Neuronal stem cell (in vitro differentiated cells): ENCODE measurements around the gene OR52L1.
"Not testable (repeated sequence)": the region's sequence is repeated elsewhere in the genome, so short reads cannot be mapped to it uniquely, and the experiment has no call there.

Experiments used
- DNase-seq: peaks from one replicate; pipeline ENCODE4 v3.0.0-alpha.2; 2013; ENCODE audit warnings: low spot score
- H2AFZ ChIP-seq: one replicate; pipeline ENCODE4 v1.6.1; 2013; ENCODE audit warnings: mild to moderate bottlenecking, low read length, inconsistent platforms
- H2AK5ac ChIP-seq: 2 replicates; pipeline ENCODE4 v1.6.1; 2013; ENCODE audit warnings: low read depth, mild to moderate bottlenecking, inconsistent platforms, low read length, moderate library complexity, mixed read lengths
- H2BK120ac ChIP-seq: 2 replicates; pipeline ENCODE4 v1.6.1; 2013; ENCODE audit warnings: low read depth, mild to moderate bottlenecking, inconsistent platforms, low read length, moderate library complexity, mixed read lengths
- H2BK12ac ChIP-seq: one replicate; pipeline ENCODE4 v1.6.1; 2013; ENCODE audit warnings: low read length, inconsistent platforms
- H2BK15ac ChIP-seq: 2 replicates; pipeline ENCODE4 v1.6.1; 2013; ENCODE audit warnings: mild to moderate bottlenecking, low read length, inconsistent platforms, mixed read lengths
- H2BK5ac ChIP-seq: one replicate; pipeline ENCODE4 v1.6.1; 2013; ENCODE audit warnings: inconsistent platforms, mild to moderate bottlenecking, low read length, moderate library complexity
- H3K14ac ChIP-seq: one replicate; pipeline ENCODE4 v1.6.1; 2013; ENCODE audit warnings: low read length, inconsistent platforms
- H3K18ac ChIP-seq: 2 replicates; pipeline ENCODE4 v1.6.1; 2013; ENCODE audit warnings: low read length, inconsistent platforms
- H3K23ac ChIP-seq: 2 replicates; pipeline ENCODE4 v1.6.1; 2013; ENCODE audit warnings: low read depth, mild to moderate bottlenecking, mixed read lengths, low read length, inconsistent platforms; ENCODE audit not compliant: poor library complexity
- H3K27ac ChIP-seq: replicated peaks from 3 replicates; pipeline ENCODE4 v1.5.1; 2013; ENCODE audit warnings: low read length, inconsistent platforms
- H3K27me3 ChIP-seq, 3 experiments: 2 replicates each; pipeline ENCODE4 v1.6.1; 2013; ENCODE audit warnings: low read length in 3 of 3, mild to moderate bottlenecking in 2 of 3, inconsistent platforms in 1 of 3, low read depth in 1 of 3, mixed read lengths in 1 of 3, moderate library complexity in 1 of 3; ENCODE audit not compliant: control insufficient read depth in 3 of 3, insufficient read depth in 3 of 3
- H3K36me3 ChIP-seq, 2 donors: replicated peaks in 1 of 2; 2 replicates each; pipeline ENCODE4 v1.6.1; 2013; ENCODE audit warnings: low read length in 2 of 2; ENCODE audit not compliant: control insufficient read depth in 2 of 2, insufficient read depth in 2 of 2
- H3K4ac ChIP-seq: 2 replicates; pipeline ENCODE4 v1.6.1; 2013; ENCODE audit warnings: inconsistent platforms, mild to moderate bottlenecking, low read length, moderate library complexity
- H3K4me1 ChIP-seq, 2 donors: 1 replicate in 1 of 2; 2 replicates in 1 of 2; pipeline ENCODE4 v1.6.1; 2013; ENCODE audit warnings: low read length in 2 of 2, low read depth in 1 of 2; ENCODE audit not compliant: control insufficient read depth in 2 of 2, insufficient read depth in 1 of 2
- H3K4me2 ChIP-seq: one replicate; pipeline ENCODE4 v1.6.1; 2013; ENCODE audit warnings: mild to moderate bottlenecking, low read length, inconsistent platforms; ENCODE audit not compliant: insufficient read depth, poor library complexity, severe bottlenecking
- H3K4me3 ChIP-seq, 2 donors: 2 replicates each; pipeline ENCODE4 v1.5.1; 2013; ENCODE audit warnings: low read length in 2 of 2, mild to moderate bottlenecking in 2 of 2, inconsistent platforms in 1 of 2, moderate library complexity in 1 of 2
- H3K79me1 ChIP-seq: one replicate; pipeline ENCODE4 v1.6.1; 2013; ENCODE audit warnings: low read depth, mild to moderate bottlenecking, inconsistent platforms, low read length, moderate library complexity
- H3K9ac ChIP-seq: one replicate; pipeline ENCODE4 v1.6.1; 2013; ENCODE audit warnings: mild to moderate bottlenecking, low read depth, low read length, inconsistent platforms; ENCODE audit not compliant: poor library complexity
- H3K9me3 ChIP-seq, 2 donors: replicated peaks in 1 of 2; 2 replicates each; pipeline versions ENCODE3 to v1.6.1; 2013; ENCODE audit warnings: low read length in 2 of 2, mild to moderate bottlenecking in 2 of 2, inconsistent platforms in 1 of 2, low read depth in 1 of 2, mixed read lengths in 1 of 2, moderate library complexity in 1 of 2; ENCODE audit not compliant: control insufficient read depth in 2 of 2, insufficient read depth in 1 of 2
- H4K8ac ChIP-seq: one replicate; pipeline ENCODE4 v1.6.1; 2013; ENCODE audit warnings: low read depth, mild to moderate bottlenecking, inconsistent platforms, low read length, moderate library complexity
- H4K91ac ChIP-seq: one replicate; pipeline ENCODE4 v1.6.1; 2013; ENCODE audit warnings: low read length, low read depth, mild to moderate bottlenecking, inconsistent platforms; ENCODE audit not compliant: poor library complexity
- WGBS, 2 donors: extraction: QIAGEN DNeasy Blood & Tissue Kit; methylation state at CpG; one replicate each; pipeline ENCODE4 v1.1.7; 2013; ENCODE audit warnings: missing lambda C conversion rate in 2 of 2, mixed read lengths in 1 of 2; ENCODE audit not compliant: insufficient read length in 2 of 2, insufficient replicate concordance in 1 of 2; ENCODE audit errors: extremely low coverage in 2 of 2; 5-methylcytosine and 5-hydroxymethylcytosine counted together

The OR52L1 gene

GRCh38 chr11:5968394-5968793 is 18.4 kb downstream of the OR52L1 start, which contains the start of gene OR56A5:
Gene OR56A5 (minus strand): TSS chr11:5968494. CDS start chr11:5968494, 0 bp downstream.
- H3K79me1 ChIP-seq, result no peaks in the 10 kb centered on the region
- no peak within 1 kb of the TSS for H3K18ac ChIP-seq
- no peak within 1 kb of the TSS for H2BK5ac ChIP-seq
- H4K8ac ChIP-seq, result no peak within 1 kb of the TSS
- H3K23ac ChIP-seq, result peak within 1 kb of the TSS; percentile 20
- DNase-seq, result no peak
- H3K9ac ChIP-seq, result no peak within 1 kb of the TSS
- no peak within 1 kb of the TSS for H3K4me2 ChIP-seq
- H3K27me3 ChIP-seq, result no peaks in the 10 kb centered on the region
- no peak within 1 kb of the TSS for H2BK120ac ChIP-seq
- no peak within 1 kb of the TSS for H3K27ac ChIP-seq
- H3K4ac ChIP-seq, result no peak within 1 kb of the TSS
- H3K36me3 ChIP-seq, result no peaks in the 10 kb centered on the region
- no peak within 1 kb of the TSS for H3K4me3 ChIP-seq
- no peak within 1 kb of the TSS for H2AK5ac ChIP-seq
- H3K14ac ChIP-seq, result no peak within 1 kb of the TSS
- H3K9me3 ChIP-seq, result peaks cover 0 to 4% of the 10 kb centered on the region in 2 donors
- no peaks in the 10 kb centered on the region for H3K4me1 ChIP-seq
- no peak within 1 kb of the TSS for H2AFZ ChIP-seq
- no peak within 1 kb of the TSS for H4K91ac ChIP-seq
- H2BK12ac ChIP-seq, result no peak within 1 kb of the TSS
- no peak within 1 kb of the TSS for H2BK15ac ChIP-seq

DNA sequence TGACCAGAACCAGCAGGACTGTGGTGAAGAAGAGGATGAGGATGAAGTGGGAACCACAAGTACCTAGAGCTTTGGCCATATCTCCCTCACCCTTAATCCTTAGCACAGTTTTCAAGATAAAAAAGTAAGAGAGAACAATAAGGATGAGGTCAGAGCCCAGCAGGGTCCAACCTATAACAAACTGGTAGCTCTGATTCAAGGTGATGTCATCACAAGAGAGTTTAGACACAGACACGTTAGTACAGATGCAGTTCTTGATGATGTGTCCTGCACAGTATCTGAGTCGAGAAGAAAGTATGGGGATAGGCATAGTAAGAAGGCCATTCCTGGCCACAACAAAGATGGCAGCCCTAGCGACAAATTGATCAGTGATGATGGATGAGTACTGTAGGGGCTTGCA is 19.1 kb downstream of the OR52L1 start:
- H2AK5ac ChIP-seq, result no peak overlapping the region
- no peaks in the 10 kb centered on the region for H3K36me3 ChIP-seq
- H3K23ac ChIP-seq, result peak overlapping the region; percentile 20
- H2BK120ac ChIP-seq, result no peak overlapping the region
- H3K79me1 ChIP-seq, result no peaks in the 10 kb centered on the region
- no peak overlapping the region for H3K14ac ChIP-seq
- no peak overlapping the region for H2AFZ ChIP-seq
- H3K27me3 ChIP-seq, result no peaks in the 10 kb centered on the region
- H4K91ac ChIP-seq, result no peak overlapping the region
- H3K9me3 ChIP-seq, result peaks cover 0 to 4% of the 10 kb centered on the region in 2 donors
- no peak overlapping the region for H3K18ac ChIP-seq
- no CpG with 5 or more reads among the region's 3 CpGs for WGBS, 2 donors
- no peak overlapping the region for H2BK15ac ChIP-seq
- no peak overlapping the region for H3K4me2 ChIP-seq
- no peak overlapping the region for H4K8ac ChIP-seq
- H2BK5ac ChIP-seq, result no peak overlapping the region
- no peak overlapping the region for H3K4me3 ChIP-seq
- no peak overlapping the region for H2BK12ac ChIP-seq
- DNase-seq, result no peak
- H3K4me1 ChIP-seq, result no peaks in the 10 kb centered on the region
- no peak overlapping the region for H3K4ac ChIP-seq
- no peak overlapping the region for H3K9ac ChIP-seq
- H3K27ac ChIP-seq, result no peak overlapping the region

- no peak overlapping the region for H4K91ac ChIP-seq
- H2AFZ ChIP-seq, result no peak overlapping the region
- H3K4me1 ChIP-seq, result no peaks in the 10 kb centered on the region
- no peak overlapping the region for H2BK15ac ChIP-seq
- H4K8ac ChIP-seq, result no peak overlapping the region
- no peak overlapping the region for H3K23ac ChIP-seq
- no peak overlapping the region for H3K14ac ChIP-seq
- H3K27me3 ChIP-seq, result no peaks in the 10 kb centered on the region
- H3K9ac ChIP-seq, result no peak overlapping the region
- no peak overlapping the region for H2BK5ac ChIP-seq
- no peak overlapping the region for H2BK120ac ChIP-seq
- peaks cover 0 to 4% of the 10 kb centered on the region in 2 donors for H3K9me3 ChIP-seq
- no CpG with 5 or more reads among the region's 2 CpGs for WGBS, 2 donors
- no peak overlapping the region for H3K18ac ChIP-seq
- no peaks in the 10 kb centered on the region for H3K79me1 ChIP-seq
- no peak overlapping the region for H2AK5ac ChIP-seq
- no peak for DNase-seq
- H3K4ac ChIP-seq, result no peak overlapping the region
- H3K27ac ChIP-seq, result no peak overlapping the region
- H3K4me2 ChIP-seq, result no peak overlapping the region
- H3K36me3 ChIP-seq, result no peaks in the 10 kb centered on the region
- H2BK12ac ChIP-seq, result no peak overlapping the region
- H3K4me3 ChIP-seq, result no peak overlapping the region
Measured at GRCh38 chr11:5966958-5967357, 19.8 kb downstream of the OR52L1 start.

DNA sequence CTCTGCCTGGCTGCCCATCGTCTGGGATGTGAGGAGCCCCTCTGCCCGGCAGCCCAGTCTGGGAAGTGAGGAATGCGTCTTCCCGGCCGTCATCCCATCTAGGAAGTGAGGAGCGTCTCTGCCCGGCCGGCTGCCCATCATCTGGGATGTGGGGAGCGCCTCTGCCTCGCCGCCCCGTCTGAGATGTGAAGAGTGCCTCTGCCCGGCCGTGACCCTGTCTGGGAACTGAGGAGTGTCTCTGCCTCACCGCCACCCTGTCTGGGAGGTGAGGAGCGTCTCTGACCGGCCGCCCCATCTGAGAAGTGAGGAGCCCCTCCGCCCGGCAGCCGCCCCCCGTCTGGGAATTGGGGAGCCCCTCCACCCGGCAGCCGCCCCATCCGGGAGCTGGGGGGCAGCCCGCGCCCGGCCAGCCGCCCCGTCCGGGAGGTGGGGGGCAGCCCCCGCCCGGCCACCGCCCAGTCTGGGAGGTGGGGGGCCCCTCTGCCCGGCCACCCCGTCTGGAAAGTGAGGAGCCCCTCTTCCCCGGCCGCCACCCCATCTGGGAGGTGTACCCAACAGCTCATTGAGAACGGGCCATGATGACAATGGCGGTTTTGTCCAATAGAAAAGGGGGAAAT is 26.0 kb downstream of the OR52L1 start:
- not testable (repeated sequence) for H3K4ac ChIP-seq, H2BK12ac ChIP-seq, DNase-seq, H3K23ac ChIP-seq, H4K91ac ChIP-seq, H3K14ac ChIP-seq, H2BK15ac ChIP-seq, H3K27ac ChIP-seq, H3K9ac ChIP-seq, H3K4me2 ChIP-seq, H3K79me1 ChIP-seq, H3K36me3 ChIP-seq, H3K9me3 ChIP-seq, H3K4me1 ChIP-seq, H3K4me3 ChIP-seq, H2AK5ac ChIP-seq, H2BK5ac ChIP-seq, H4K8ac ChIP-seq, H2AFZ ChIP-seq, H3K27me3 ChIP-seq, H3K18ac ChIP-seq, H2BK120ac ChIP-seq
- no CpG with 5 or more reads among the region's 40 CpGs for WGBS, 2 donors
